Astrocyte of the cerebellum (primary cell): Measurements from ENCODE around the gene SCAPER.
A peak's percentile ranks its signal among the peaks of the same experiment; 100 is the strongest.
"Not testable (repeated sequence)": the region's sequence is repeated elsewhere in the genome, so short reads cannot be mapped to it uniquely, and the experiment has no call there.

Experiments used
- DNase-seq: peaks from one replicate; pipeline ENCODE4 v3.0.0-alpha.2; 2011; ENCODE audit warnings: low read depth
- H3K4me3 ChIP-seq: 2 replicates; pipeline ENCODE4 v1.5.1; 2011; ENCODE audit warnings: mild to moderate bottlenecking, low read depth, low read length, moderate library complexity
- in situ Hi-C: cut with HindIII; loops from 2 replicates; pipeline ENCODE4 v1.10.0; 2017; ENCODE audit warnings: low sequenced_read_pairs
- TF ChIP-seq, protein P1 (sequence below): IDR thresholded peaks from 2 replicates; pipeline ENCODE4 v1.5.1; 2012; ENCODE audit warnings: low read length, low read depth, moderate library complexity, mild to moderate bottlenecking; ENCODE audit errors: missing control alignments

SCAPER gene

DNA sequence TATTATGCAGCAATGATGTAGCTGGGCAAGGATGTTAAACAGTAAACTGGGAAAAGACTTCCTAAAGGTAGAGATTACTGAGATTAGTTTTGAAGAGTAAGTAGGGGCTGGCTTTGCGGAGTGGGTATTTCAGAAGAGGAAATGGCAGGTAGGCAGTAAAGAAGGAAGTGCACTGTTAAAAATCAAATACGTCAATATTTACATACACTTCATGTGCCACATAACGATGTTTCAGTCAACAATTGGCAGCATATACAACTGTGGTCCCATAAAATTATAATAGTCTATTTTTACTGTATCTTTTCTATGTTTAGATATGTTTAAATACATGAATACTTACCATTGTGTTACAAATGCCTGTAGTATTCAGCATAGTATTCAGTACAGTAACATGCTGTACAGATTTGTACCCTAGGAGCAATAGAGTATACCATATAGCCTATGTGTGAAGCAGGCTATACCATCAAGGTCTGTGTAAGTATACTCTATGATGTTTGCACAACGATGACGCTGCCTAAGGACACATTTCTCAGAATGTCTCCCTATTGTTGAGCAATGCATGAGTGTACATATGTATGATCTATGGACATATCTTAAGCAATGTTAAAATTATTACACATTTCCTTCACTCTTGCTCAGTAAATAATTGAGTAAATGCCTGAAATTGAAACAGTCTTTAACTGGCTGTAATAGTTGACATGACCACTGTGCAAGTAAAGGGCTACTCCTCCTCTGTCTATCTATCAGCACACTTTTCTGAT is 371.9 kb downstream of the SCAPER start:
- DNase-seq: no peak
- in situ Hi-C loops: no loop called here
- TF ChIP-seq, protein P1, sequence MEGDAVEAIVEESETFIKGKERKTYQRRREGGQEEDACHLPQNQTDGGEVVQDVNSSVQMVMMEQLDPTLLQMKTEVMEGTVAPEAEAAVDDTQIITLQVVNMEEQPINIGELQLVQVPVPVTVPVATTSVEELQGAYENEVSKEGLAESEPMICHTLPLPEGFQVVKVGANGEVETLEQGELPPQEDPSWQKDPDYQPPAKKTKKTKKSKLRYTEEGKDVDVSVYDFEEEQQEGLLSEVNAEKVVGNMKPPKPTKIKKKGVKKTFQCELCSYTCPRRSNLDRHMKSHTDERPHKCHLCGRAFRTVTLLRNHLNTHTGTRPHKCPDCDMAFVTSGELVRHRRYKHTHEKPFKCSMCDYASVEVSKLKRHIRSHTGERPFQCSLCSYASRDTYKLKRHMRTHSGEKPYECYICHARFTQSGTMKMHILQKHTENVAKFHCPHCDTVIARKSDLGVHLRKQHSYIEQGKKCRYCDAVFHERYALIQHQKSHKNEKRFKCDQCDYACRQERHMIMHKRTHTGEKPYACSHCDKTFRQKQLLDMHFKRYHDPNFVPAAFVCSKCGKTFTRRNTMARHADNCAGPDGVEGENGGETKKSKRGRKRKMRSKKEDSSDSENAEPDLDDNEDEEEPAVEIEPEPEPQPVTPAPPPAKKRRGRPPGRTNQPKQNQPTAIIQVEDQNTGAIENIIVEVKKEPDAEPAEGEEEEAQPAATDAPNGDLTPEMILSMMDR: no peak
- H3K4me3 ChIP-seq: no peak overlapping the region

GRCh38 chr15:76529911-76530310 is 375.2 kb downstream of the SCAPER start:
- no peak for DNase-seq
- in situ Hi-C loops: no loop called here
- no peak overlapping the region for H3K4me3 ChIP-seq
- TF ChIP-seq, protein P1: no peak

DNA sequence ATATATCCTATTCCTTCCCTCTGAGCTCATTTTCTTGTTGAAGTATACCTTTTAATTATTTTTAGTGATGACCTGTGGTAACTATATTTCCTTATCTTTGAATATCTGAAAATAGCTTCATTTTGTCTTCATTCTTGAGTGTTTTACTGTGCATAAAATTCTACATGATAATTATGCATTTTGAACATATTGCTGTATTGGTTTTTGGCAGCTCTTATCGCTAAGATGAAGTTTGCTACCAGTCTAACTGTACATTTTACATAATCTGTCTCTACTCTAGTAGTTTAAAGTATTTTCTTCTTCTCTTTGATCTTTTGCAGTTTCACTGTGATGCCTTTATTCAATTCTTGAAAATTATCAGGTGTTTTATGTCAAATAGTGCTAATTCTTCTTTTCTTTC is 379.0 kb downstream of the SCAPER start:
- in situ Hi-C loops: no loop called here
- DNase-seq: no peak
- no peak overlapping the region for H3K4me3 ChIP-seq
- TF ChIP-seq, protein P1: no peak

DNA sequence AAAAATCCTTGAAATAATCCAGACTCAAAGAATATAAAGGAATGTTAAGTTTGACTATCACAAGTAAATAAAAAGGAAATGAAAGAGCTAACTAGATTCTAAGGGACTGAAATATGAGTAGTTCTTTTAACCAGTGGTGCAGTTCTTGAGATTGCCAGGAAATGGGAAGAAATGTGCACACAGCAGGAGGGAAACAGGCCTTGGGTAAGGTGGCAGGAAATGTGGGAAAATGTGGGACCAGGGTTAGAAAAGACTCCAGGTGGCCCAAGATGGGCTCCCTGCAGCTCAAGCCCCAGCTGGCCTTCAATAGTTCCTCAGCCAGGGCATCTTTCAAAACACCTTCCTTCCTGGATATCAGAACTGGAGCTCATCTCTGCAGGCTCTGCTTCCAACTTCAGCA is 387.2 kb downstream of the SCAPER start:
- H3K4me3 ChIP-seq: no peak overlapping the region
- in situ Hi-C loops: no loop called here
- peak; percentile 22 for DNase-seq
- TF ChIP-seq, protein P1: no peak

DNA sequence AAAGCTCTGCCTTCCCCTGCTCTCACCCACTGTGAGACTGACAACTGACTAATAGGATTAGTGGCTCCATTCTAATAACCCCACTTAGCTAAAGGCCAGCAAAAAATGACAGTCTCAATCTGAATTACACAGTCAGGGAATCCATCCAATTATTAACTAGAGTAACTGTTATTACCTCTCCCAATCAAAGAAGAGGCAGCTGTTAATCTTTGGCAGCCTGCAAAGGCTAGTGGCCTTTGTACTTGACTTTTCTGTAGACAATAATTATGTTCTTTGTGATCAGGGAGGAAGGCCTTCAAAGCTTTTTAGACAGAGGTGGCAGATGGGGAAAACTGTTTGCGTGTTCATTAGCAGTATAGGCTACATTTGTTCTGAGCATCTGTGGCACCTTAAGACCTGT is 390.9 kb downstream of the SCAPER start:
- TF ChIP-seq, protein P1: no peak
- H3K4me3 ChIP-seq: no peak overlapping the region
- in situ Hi-C loops: no loop called here
- no peak for DNase-seq

GRCh38 chr15:76512971-76513370 is 392.2 kb downstream of the SCAPER start:
- no peak overlapping the region for H3K4me3 ChIP-seq
- in situ Hi-C loops: no loop called here
- TF ChIP-seq, protein P1: no peak
- DNase-seq: no peak

DNA sequence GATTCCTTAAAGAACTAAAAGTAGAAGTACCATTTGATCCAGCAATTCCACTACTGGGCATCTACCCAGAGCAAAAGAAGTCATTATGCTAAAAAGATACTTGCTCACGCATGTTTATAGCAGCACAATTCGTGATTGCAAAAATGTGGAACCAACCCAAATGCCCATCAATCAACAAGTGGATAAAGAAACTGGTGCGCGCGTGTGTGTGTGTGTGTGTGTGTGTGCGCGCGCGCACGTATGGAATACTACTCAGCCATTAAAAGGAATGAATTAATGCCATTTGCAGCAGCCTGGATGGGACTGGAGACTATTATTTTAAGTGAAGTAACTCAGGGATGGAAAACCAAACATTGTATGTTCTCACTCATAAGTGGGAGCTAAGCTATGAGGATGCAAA is 394.5 kb downstream of the SCAPER start:
- in situ Hi-C loops, DNase-seq, H3K4me3 ChIP-seq: not testable (repeated sequence)
